ENCODE results near the gene GPRASP1.
"Not testable (repeated sequence)": the region's sequence is repeated elsewhere in the genome, so short reads cannot be mapped to it uniquely, and the experiment has no call there.

The GPRASP1 gene

DNA sequence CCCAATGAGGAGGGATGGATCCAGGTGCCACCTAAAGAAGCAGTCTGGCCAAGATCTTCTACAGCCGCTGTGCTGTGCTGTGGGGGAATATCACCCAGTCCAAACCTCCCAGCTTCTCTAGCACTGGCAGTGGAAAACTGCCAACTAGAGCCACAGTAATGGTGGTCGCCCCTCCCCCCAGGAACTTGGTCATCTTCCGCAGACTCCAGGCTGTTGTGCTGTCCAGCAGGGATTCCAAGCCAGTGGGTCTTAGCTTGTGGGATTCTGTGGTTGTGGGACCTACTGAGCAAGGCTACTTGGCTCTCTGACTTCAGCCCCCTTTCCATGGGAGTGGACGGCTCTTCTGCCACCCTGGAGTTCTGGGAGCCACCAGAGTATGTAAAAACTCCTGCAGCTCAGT is 18.2 kb downstream of the GPRASP1 start:
- no peak overlapping the region for H3K4me3 ChIP-seq (replicated peaks; ENCODE audit: low read depth, low read length)
- TF ChIP-seq, protein P1, sequence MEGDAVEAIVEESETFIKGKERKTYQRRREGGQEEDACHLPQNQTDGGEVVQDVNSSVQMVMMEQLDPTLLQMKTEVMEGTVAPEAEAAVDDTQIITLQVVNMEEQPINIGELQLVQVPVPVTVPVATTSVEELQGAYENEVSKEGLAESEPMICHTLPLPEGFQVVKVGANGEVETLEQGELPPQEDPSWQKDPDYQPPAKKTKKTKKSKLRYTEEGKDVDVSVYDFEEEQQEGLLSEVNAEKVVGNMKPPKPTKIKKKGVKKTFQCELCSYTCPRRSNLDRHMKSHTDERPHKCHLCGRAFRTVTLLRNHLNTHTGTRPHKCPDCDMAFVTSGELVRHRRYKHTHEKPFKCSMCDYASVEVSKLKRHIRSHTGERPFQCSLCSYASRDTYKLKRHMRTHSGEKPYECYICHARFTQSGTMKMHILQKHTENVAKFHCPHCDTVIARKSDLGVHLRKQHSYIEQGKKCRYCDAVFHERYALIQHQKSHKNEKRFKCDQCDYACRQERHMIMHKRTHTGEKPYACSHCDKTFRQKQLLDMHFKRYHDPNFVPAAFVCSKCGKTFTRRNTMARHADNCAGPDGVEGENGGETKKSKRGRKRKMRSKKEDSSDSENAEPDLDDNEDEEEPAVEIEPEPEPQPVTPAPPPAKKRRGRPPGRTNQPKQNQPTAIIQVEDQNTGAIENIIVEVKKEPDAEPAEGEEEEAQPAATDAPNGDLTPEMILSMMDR (IDR thresholded peaks at IDR 0.05; ENCODE audit: low read length, missing control alignments), result no peak
- DNase-seq (ENCODE audit: low read depth), result no peak

DNA sequence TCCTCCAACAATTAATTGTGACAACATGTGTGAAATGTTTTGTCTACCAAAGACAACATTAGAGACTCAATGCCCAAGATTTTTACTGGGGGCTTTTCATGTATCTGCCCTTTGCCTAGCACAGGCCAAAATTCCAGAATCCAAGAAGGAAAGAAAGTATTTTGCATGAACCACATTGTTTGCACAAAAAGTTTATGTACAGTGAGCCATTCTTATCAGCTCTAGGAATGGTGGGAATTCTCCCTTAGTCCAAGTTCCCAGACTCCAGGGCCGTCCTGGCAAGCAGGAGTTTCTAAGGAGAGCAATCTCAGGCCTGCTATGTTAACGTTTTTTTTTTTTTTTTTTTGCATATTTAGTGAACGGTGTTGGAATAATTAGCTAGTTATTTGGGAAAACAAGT is 21.6 kb downstream of the GPRASP1 start:
- TF ChIP-seq, protein P1 (IDR thresholded peaks at IDR 0.05; ENCODE audit: low read length, missing control alignments), result no peak

DNA sequence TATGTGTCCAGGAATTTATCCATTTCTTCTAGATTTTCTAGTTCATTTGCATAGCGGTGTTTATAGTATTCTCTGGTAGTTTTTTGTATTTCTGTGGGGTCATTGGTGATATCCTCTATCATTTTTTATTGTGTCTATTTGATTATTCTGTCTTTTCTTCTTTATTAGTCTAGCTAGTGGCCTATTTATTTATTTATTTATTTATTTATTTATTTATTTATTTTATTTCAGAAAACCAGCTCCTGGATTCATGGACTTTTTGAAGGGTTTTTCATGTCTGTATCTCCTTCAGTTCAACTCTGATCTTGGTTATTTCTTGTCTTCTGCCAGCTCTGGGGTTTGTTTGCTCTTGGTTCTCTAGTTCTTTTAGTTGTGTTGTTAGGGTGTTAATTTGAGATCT is 26.2 kb downstream of the GPRASP1 start:
- DNase-seq (ENCODE audit: low read depth); H3K4me3 ChIP-seq (replicated peaks; ENCODE audit: low read depth, low read length): not testable (repeated sequence)

More for the DNA sequence above, 21.6 kb downstream of the GPRASP1 start:
- DNase-seq (ENCODE audit: low read depth), result peak; percentile 62
- H3K4me3 ChIP-seq (replicated peaks; ENCODE audit: low read depth, low read length), result no peak overlapping the region

DNA sequence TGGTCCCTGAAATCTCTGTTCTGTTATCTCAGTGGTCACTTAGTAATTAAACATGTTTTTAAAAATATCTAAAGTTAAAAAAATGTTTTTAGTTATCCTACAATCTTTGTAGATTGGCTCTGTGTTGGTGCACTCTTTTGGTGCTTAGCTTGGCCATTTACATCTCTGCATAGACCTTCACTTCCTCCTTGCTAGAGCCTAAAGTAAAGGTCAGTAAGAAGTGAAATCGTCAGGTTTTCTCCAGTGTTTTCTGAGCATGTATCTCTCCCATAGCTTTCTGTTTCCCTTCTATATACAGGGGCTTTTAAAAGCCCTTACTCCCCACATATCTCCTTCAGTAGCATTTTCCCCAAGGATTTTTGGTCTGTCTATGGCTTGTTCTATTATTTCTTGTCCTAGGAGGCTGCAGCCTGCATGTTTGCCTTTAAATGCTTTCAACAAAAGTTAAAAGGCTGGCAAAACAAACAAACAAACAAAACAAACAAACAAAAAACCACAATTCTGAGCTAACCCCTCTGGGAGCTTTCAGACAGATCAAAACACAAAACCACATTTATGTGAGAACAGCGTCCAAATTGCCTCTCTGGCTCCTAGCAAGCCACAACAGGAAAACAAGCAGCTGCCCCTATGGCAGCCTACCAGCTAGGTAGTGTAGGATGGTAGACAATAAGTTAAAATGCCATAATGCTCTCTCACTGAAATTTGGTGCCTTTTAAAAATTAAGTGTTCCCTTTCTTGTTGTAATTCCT is 33.7 kb downstream of the GPRASP1 start:
- TF ChIP-seq, protein P1 (IDR thresholded peaks at IDR 0.05; ENCODE audit: low read length, missing control alignments), result no peak
- no peak for DNase-seq (ENCODE audit: low read depth)
- H3K4me3 ChIP-seq (replicated peaks; ENCODE audit: low read depth, low read length), result no peak overlapping the region

DNA sequence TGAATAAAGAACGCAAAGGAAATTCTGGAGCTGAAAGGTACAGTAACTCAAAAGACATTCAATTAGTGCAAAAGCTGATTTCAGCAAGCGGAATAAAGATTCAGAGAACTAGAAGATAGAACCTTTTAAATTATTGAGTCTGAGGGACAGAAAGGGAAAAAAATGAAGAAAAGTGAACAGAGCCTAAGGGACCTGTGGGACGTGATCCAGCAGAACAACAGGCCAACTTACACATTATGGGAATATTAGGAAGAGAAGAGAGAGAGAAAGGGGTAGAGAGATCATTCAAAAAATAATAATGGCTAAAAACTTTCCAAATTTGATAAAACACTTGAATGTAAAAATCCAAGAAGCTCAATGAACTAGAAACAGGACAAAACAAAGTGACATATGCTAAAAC is 43.5 kb downstream of the GPRASP1 start:
- TF ChIP-seq, protein P1 (IDR thresholded peaks at IDR 0.05; ENCODE audit: low read length, missing control alignments), result no peak
- H3K4me3 ChIP-seq (replicated peaks; ENCODE audit: low read depth, low read length), result no peak overlapping the region
- DNase-seq (ENCODE audit: low read depth), result no peak

DNA sequence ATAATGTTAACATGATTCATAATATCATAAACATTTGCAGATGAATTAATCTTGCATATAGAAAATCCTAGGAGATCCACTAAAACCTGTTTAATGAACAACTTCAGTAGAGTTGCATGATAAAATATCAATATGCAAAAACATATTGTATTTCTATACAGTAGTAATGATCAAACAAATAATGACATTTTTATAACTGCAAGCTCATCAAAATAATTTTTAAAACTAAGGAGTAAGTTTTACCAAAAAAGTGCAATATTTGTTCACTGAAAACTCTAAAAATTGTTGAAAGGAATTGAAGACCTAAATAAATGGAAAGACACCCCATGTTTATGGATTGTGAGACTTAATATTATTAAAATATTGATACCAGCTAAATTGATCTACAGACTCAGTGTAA is 45.0 kb downstream of the GPRASP1 start:
- no peak for DNase-seq (ENCODE audit: low read depth)
- TF ChIP-seq, protein P1 (IDR thresholded peaks at IDR 0.05; ENCODE audit: low read length, missing control alignments), result no peak
- H3K4me3 ChIP-seq (replicated peaks; ENCODE audit: low read depth, low read length), result no peak overlapping the region

DNA sequence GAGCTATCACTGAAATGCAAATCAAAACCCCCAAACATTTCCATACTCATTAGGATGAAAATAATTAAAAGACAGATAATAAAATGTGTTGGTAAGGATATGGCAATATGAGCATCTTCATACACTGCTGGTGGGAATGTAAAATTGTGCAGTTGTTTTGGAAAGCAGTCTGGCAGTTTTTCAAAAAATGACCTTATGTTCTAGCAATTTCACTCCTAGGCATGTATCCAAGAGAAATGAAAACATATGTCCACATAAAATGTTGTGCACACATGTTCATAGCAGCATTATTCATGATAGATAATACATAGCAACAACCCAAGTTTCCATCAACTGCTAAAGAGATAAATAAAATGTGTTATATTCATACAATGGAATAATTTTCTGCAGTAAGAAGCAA is 46.2 kb downstream of the GPRASP1 start:
- DNase-seq (ENCODE audit: low read depth), result peak; percentile 72
- TF ChIP-seq, protein P1 (IDR thresholded peaks at IDR 0.05; ENCODE audit: low read length, missing control alignments), result no peak

More for the DNA sequence above, 46.2 kb downstream of the GPRASP1 start:
- H3K4me3 ChIP-seq (replicated peaks; ENCODE audit: low read depth, low read length), result no peak overlapping the region
